ENCODE measurements around the gene VAT1.

The VAT1 gene

DNA sequence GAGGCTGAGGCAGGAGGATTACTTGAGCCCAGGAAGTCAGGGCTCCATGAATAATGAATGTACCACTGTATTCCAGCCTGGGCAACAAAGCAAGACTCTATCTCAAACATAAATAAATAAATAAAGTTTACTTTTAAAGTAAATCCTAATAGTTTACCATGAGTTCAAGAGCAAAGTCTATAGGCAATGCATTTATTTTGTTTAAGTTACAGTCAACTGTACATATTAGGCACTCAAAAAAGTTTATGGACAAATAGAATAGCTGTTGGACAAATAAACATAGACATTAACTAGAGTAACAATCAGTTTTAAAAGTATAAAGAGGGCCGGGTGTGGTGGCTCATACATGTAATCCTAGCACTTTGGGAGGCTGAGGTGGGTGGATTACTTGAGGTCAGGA lies 54.3 kb downstream of the VAT1 start:
- DNase-seq = no peak
